GM18502 (cell line): ENCODE measurements around the gene MCTP2.

Experiments used
- ATAC-seq: cut with Tn5 transposase; IDR thresholded peaks from one replicate; pipeline ENCODE4 v1.9.1; 2021; ENCODE audit warnings: mild to moderate bottlenecking; ENCODE audit not compliant: unreplicated experiment, poor library complexity

Gene MCTP2, protein sequence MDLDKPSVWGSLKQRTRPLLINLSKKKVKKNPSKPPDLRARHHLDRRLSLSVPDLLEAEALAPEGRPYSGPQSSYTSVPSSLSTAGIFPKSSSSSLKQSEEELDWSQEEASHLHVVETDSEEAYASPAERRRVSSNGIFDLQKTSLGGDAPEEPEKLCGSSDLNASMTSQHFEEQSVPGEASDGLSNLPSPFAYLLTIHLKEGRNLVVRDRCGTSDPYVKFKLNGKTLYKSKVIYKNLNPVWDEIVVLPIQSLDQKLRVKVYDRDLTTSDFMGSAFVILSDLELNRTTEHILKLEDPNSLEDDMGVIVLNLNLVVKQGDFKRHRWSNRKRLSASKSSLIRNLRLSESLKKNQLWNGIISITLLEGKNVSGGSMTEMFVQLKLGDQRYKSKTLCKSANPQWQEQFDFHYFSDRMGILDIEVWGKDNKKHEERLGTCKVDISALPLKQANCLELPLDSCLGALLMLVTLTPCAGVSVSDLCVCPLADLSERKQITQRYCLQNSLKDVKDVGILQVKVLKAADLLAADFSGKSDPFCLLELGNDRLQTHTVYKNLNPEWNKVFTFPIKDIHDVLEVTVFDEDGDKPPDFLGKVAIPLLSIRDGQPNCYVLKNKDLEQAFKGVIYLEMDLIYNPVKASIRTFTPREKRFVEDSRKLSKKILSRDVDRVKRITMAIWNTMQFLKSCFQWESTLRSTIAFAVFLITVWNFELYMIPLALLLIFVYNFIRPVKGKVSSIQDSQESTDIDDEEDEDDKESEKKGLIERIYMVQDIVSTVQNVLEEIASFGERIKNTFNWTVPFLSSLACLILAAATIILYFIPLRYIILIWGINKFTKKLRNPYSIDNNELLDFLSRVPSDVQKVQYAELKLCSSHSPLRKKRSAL

DNA sequence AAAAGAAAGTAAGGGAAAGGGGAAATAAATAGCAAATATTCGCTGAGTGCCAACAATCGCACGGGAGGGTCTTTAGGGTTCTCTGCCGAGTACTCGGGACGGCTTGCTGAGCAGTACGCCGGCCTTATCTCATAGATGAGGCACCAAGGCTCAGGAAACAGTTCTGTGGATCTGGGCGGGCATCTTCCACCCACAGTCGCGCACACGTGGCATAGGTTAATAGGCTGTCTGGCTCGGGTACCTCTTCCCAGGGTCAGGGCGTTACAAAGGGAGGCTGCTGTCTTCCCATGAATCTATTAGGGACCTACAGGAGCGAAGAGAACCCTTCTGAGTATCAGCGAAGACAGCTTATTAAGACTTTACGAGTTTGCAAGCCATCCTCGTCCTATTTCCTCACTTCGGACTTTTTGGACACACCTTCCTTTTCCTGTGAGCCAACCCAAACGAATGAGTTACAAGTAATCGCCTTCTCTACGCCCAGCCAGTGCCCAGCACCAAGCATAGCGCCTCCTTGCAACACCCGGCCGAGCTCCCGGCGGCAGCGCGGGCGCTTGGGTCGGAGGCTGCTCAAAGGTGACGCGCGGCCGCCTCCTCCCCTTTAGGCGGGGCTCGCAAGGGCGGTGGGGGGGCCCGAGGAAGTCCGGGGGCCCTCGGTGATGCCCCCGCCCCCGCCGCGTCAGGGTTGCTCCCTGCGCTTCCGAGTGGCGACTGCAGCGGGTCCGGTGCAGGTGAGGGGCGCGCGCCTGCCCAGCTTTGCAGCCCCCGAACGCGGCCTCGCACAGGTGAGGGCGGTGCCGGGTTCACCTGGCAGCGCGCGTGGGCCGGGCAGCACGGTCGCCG is at the start of gene MCTP2:
MCTP2 (plus strand) TSS at position 679 of the 840 bp plus-strand sequence. CDS start 66,705 bp downstream, outside the sequence.
- peak; percentile 71 for ATAC-seq

GRCh38 chr15:94182883-94183282 is 48.5 kb upstream of the MCTP2 start:
- ATAC-seq = no peak

GRCh38 chr15:94185547-94186236 is 45.7 kb upstream of the MCTP2 start:
- no peak for ATAC-seq

- peak; percentile 58 for ATAC-seq
Measured at GRCh38 chr15:94186770-94187331, 44.5 kb upstream of the MCTP2 start.

DNA sequence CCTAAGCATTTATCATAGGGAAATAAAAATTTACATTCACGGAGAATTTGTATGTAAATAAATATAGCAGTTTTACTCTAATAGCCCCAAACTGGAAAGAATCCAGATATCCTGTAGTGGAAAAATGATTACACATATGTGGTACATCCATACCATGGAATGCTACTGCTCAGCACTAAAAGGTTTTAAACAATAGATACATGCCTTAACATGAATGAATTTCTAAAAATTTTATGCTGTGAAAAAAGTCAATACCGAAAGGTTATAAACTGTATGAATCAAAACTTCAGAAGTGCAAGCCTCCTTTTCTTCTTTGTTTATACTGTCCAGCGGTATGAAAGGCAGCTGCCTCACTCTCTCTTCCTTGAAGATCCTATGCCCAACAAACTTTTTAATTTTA is 37.5 kb upstream of the MCTP2 start:
- no peak for ATAC-seq

DNA sequence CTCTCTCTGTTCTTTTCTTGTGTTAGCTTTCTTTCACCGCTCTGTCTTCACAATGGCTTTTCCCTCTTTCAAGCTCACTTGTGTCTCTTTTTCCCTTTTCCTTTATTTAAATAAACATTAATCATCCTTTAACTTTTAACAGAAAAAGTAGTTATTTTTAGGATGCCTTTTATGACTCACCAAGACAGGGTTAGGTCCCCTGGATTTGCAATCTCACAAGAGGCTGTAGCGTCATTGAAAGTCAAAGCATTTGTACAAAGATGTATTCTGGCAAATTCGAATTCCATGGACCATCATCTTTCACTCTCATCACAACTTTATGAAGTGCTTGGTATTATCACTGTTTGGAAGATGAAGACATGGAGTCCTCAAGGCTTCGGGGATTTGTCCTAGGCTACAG is 34.8 kb upstream of the MCTP2 start:
- ATAC-seq = no peak

- ATAC-seq = no peak
Measured at GRCh38 chr15:94198633-94199032, 32.7 kb upstream of the MCTP2 start.

GRCh38 chr15:94199725-94200124 is 31.6 kb upstream of the MCTP2 start:
- ATAC-seq = no peak

DNA sequence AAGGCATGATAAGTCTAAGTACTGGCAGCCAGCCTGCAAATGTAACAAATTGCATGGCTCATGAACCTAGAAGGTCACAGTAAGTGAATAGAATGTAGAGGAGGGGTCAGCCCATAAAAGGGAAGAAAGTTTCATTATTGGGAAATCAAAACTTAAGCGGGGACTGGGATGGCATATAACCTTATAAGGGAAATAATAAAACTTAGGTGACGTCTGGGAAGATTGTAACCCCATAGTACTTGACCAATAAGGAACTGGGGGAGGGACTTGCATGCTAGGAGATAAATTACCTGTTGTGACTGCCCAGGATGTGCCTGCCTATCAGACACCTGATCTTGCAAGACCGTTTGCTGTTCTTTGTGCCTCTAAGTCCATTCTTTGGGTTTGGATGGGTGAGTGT is 28.1 kb upstream of the MCTP2 start:
- no peak for ATAC-seq

GRCh38 chr15:94205366-94205765 is 26.0 kb upstream of the MCTP2 start:
- no peak for ATAC-seq

DNA sequence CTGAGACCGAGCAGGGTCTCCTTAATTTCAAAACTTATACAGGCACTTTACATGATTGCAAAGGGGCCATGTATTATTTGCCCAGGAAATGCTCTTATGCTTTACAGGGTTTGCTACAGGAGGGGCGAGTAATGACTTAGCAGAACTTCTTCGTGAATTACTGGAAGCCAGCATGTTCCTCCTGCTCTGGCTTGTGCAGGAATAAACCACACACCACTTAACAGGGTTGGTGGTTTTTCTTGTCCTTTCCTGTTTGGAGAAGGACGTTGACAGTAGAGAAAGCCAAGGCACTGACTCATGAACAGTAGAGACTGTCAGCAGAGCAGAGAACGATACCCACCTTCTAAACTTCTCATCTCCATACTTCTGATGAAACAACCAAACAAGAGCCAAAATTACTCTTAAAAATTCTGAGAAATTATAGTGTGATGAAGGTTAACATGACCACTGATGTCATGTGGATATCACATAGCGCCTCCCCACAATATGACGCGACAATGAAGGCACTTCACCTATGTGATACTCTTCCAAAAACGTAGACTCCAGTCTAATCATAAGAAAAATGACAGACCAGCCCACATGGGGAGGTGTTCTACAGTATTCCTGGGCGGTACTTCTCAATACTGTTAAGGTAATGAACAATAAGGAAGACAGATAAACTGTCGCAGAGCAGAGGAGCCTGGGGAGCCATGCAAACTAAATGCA is 24.7 kb upstream of the MCTP2 start:
- ATAC-seq = peak; percentile 50

DNA sequence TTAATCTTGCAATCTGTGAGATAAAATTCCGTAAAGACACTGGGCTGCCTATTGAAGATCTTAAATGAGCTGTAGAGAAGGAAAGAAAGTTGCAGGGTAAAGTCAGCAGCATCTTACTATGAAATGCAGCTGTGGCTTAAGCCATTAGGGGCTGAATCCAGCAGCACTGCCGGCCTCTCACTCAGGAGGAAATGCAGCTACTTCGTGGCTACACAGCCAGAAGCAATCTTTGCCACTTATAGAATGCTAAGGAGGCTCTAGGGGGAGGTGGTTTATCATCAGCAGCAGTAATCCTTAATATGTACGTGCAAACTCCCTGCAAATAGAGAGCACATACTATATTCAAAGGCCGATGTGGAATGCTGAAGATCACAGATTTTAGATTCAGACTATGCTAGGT is 19.1 kb upstream of the MCTP2 start:
- no peak for ATAC-seq

DNA sequence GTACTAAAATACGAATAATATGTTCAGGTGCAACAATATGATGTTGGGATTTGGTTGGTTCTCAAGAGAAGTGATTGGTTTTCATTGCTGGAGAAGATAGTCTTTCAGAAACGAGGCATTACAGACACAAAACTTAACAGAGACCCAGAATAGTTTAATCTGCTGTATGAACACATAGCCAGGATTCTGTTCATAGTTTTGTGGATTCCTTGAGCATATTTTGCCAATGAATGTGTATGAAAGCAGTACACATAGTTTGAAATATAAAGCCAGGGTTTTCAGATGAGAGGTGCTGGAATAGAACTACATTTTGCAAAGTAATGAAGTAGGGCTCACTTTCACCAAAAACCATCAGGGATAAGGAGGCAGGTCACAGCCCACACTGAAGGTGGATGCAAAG is 5.7 kb upstream of the MCTP2 start:
- no peak for ATAC-seq

DNA sequence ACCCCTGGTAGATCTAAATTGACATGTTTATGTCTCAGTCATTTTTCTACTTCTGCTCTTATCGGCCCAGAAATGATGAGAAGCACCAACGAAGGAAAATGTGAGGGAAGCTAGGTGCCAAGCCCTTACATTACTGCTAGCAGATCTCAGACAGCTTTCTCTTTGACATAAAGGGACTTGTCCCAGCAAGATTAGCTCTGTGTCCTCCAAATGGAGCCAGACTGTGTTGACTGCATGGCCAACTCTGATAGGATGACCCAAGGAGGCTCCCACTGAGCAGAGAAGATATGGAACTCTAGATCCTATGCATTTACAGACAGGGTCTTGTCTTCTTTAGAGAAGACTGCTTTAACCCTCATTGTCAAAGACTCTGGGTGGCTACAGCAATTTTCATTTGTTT is 2.8 kb upstream of the MCTP2 start:
- ATAC-seq = no peak

GRCh38 chr15:94229591-94230369 is 1.6 kb upstream of the MCTP2 start:
- ATAC-seq = peak; percentile 76

GRCh38 chr15:94230431-94230882 is 904 bp upstream of the MCTP2 start:
- no peak for ATAC-seq

- ATAC-seq = peak; percentile 3
Measured at GRCh38 chr15:94231723-94232468, 535 bp downstream of the MCTP2 start.
